Astrocyte (in vitro differentiated cells and primary cell): ENCODE data around the gene ADAMTS3. TPM values are rescaled to one million over a fixed set of nuclear protein-coding genes. Genes with fewer than 3 reads are reported as not detected.

ENCODE experiments used
- DNase-seq: peaks from one replicate; pipeline ENCODE4 v3.0.0-alpha.2; 2010; ENCODE audit warnings: low read depth
- FAIRE-seq: peaks from 2 replicates; lab custom pipeline; 2011; peaks lifted over from hg19 to GRCh38; lab: Jason Lieb, UNC
- H2AFZ ChIP-seq: 2 replicates; pipeline ENCODE4 v1.6.0; 2012; ENCODE audit warnings: low read depth, low read length, inconsistent platforms
- H3K27ac ChIP-seq: 2 replicates; pipeline ENCODE4 v1.5.1; 2011; ENCODE audit warnings: low read depth, low read length, inconsistent platforms
- H3K27me3 ChIP-seq: 2 replicates; pipeline ENCODE4 v1.6.0; 2011; ENCODE audit warnings: low read length, inconsistent platforms; ENCODE audit not compliant: insufficient read depth
- H3K36me3 ChIP-seq: 2 replicates; pipeline ENCODE4 v1.5.1; 2011; ENCODE audit warnings: low read length, inconsistent platforms; ENCODE audit not compliant: insufficient read depth
- H3K4me1 ChIP-seq: 2 replicates; pipeline ENCODE4 v1.5.1; 2011; ENCODE audit warnings: low read length, inconsistent platforms; ENCODE audit not compliant: insufficient read depth
- H3K4me2 ChIP-seq: 2 replicates; pipeline ENCODE4 v1.6.0; 2012; ENCODE audit warnings: low read length, inconsistent platforms
- H3K4me3 ChIP-seq: 2 replicates; pipeline ENCODE4 v1.5.1; 2011; ENCODE audit warnings: low read depth, mild to moderate bottlenecking, low read length, inconsistent platforms; ENCODE audit not compliant: insufficient read depth
- H3K79me2 ChIP-seq: 2 replicates; pipeline ENCODE4 v1.6.0; 2012; ENCODE audit warnings: mild to moderate bottlenecking, low read length, inconsistent platforms; ENCODE audit not compliant: insufficient read depth
- H3K9ac ChIP-seq: 2 replicates; pipeline ENCODE4 v1.6.0; 2012; ENCODE audit warnings: mild to moderate bottlenecking, low read length, inconsistent platforms
- H3K9me3 ChIP-seq: 2 replicates; pipeline ENCODE4 v1.5.1; 2012; ENCODE audit warnings: low read depth, mild to moderate bottlenecking, low read length, inconsistent platforms; ENCODE audit not compliant: insufficient read depth
- H4K20me1 ChIP-seq: 2 replicates; pipeline ENCODE4 v1.6.0; 2012; ENCODE audit warnings: low read length, inconsistent platforms; ENCODE audit not compliant: insufficient read depth
- H3K27ac Mint-ChIP-seq: one replicate; pipeline ENCODE4 v1.8.0; 2021; ENCODE audit warnings: mild to moderate bottlenecking, mixed read lengths; ENCODE audit not compliant: unreplicated experiment
- H3K27me3 Mint-ChIP-seq: one replicate; pipeline ENCODE4 v1.8.0; 2021; ENCODE audit warnings: low read depth, mixed read lengths; ENCODE audit not compliant: unreplicated experiment
- H3K36me3 Mint-ChIP-seq: one replicate; pipeline ENCODE4 v1.8.0; 2021; ENCODE audit warnings: low read depth, mixed read lengths; ENCODE audit not compliant: unreplicated experiment
- H3K4me1 Mint-ChIP-seq: one replicate; pipeline ENCODE4 v1.8.0; 2021; ENCODE audit warnings: low read depth, mixed read lengths; ENCODE audit not compliant: unreplicated experiment
- H3K4me3 Mint-ChIP-seq: one replicate; pipeline ENCODE4 v1.8.0; 2021; ENCODE audit warnings: mild to moderate bottlenecking, moderate library complexity, mixed read lengths; ENCODE audit not compliant: unreplicated experiment
- H3K9me3 Mint-ChIP-seq: one replicate; pipeline ENCODE4 v1.8.0; 2021; ENCODE audit warnings: mild to moderate bottlenecking, mixed read lengths; ENCODE audit not compliant: unreplicated experiment
- EZH2 ChIP-seq: IDR thresholded peaks from 2 replicates; pipeline ENCODE4 v1.6.1; 2012; ENCODE audit warnings: mild to moderate bottlenecking, low read length, inconsistent platforms; ENCODE audit not compliant: insufficient read depth
- total RNA-seq: library from RNA; stranded (reverse); gene quantifications from 2 replicates; pipeline ENCODE4 v1.2.1, GENCODE V29; 2021
- TF ChIP-seq, protein P1 (sequence below): IDR thresholded peaks from 2 replicates; pipeline ENCODE4 v1.5.1; 2011; ENCODE audit warnings: low read depth, mild to moderate bottlenecking, inconsistent platforms, low read length, moderate library complexity; ENCODE audit not compliant: insufficient read depth

Gene ADAMTS3
- total RNA-seq, 1 donor from 2014 or later, result 4.2 TPM

GRCh38 chr4:72274251-72274650, 294.8 kb downstream of the ADAMTS3 start:
- H3K27me3 Mint-ChIP-seq, result no peaks in the 10 kb centered on the region

GRCh38 chr4:72255269-72255668, 313.8 kb downstream of the ADAMTS3 start:
- Histone ChIP-seq H3K4me2 (no peak overlapping the region), H3K9ac (no peak overlapping the region), H3K27ac (no peak overlapping the region), H3K4me1 (no peaks in the 10 kb centered on the region), H3K4me3 (no peak overlapping the region), H2AFZ (no peak overlapping the region), H3K9me3 (no peaks in the 10 kb centered on the region), H3K79me2 (no peaks in the 10 kb centered on the region), H4K20me1 (no peaks in the 10 kb centered on the region), H3K27me3 (no peaks in the 10 kb centered on the region), H3K36me3 (no peaks in the 10 kb centered on the region)
- no peaks in the 10 kb centered on the region for H3K4me1 Mint-ChIP-seq
- no peaks in the 10 kb centered on the region for H3K27me3 Mint-ChIP-seq
- H3K4me3 Mint-ChIP-seq, result no peak overlapping the region
- DNase-seq, result no peak
- no peak for TF ChIP-seq EZH2
- TF ChIP-seq, protein P1, sequence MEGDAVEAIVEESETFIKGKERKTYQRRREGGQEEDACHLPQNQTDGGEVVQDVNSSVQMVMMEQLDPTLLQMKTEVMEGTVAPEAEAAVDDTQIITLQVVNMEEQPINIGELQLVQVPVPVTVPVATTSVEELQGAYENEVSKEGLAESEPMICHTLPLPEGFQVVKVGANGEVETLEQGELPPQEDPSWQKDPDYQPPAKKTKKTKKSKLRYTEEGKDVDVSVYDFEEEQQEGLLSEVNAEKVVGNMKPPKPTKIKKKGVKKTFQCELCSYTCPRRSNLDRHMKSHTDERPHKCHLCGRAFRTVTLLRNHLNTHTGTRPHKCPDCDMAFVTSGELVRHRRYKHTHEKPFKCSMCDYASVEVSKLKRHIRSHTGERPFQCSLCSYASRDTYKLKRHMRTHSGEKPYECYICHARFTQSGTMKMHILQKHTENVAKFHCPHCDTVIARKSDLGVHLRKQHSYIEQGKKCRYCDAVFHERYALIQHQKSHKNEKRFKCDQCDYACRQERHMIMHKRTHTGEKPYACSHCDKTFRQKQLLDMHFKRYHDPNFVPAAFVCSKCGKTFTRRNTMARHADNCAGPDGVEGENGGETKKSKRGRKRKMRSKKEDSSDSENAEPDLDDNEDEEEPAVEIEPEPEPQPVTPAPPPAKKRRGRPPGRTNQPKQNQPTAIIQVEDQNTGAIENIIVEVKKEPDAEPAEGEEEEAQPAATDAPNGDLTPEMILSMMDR, result no peak
- no peak for FAIRE-seq
- H3K9me3 Mint-ChIP-seq, result peaks cover 6% of the 10 kb centered on the region
- no peak overlapping the region for H3K27ac Mint-ChIP-seq
- H3K36me3 Mint-ChIP-seq, result peaks cover 4% of the 10 kb centered on the region

More at GRCh38 chr4:72274251-72274650, 294.8 kb downstream of the ADAMTS3 start:
- no peaks in the 10 kb centered on the region for H3K36me3 ChIP-seq
- no peaks in the 10 kb centered on the region for H3K79me2 ChIP-seq
- FAIRE-seq, result no peak
- no peak overlapping the region for H3K27ac Mint-ChIP-seq
- TF ChIP-seq, protein P1, result no peak
- TF ChIP-seq EZH2, result no peak
- DNase-seq, result no peak
- H3K36me3 Mint-ChIP-seq, result no peaks in the 10 kb centered on the region
- no peaks in the 10 kb centered on the region for H3K4me1 ChIP-seq
- H3K9ac ChIP-seq, result no peak overlapping the region
- no peaks in the 10 kb centered on the region for H3K27me3 ChIP-seq
- peaks cover 6% of the 10 kb centered on the region for H3K9me3 Mint-ChIP-seq
- peaks cover 1% of the 10 kb centered on the region for H3K4me1 Mint-ChIP-seq
- no peak overlapping the region for H3K4me2 ChIP-seq
- H2AFZ ChIP-seq, result no peak overlapping the region
- H3K9me3 ChIP-seq, result no peaks in the 10 kb centered on the region
- no peak overlapping the region for H3K4me3 Mint-ChIP-seq
- H3K4me3 ChIP-seq, result no peak overlapping the region
- H4K20me1 ChIP-seq, result no peaks in the 10 kb centered on the region
- no peak overlapping the region for H3K27ac ChIP-seq

- H3K27me3 Mint-ChIP-seq, result no peaks in the 10 kb centered on the region
- H3K4me1 ChIP-seq, result no peaks in the 10 kb centered on the region
- DNase-seq, result no peak
- H2AFZ ChIP-seq, result no peak overlapping the region
- no peak overlapping the region for H3K4me3 ChIP-seq
- no peak for TF ChIP-seq EZH2
- TF ChIP-seq, protein P1, result no peak
- H3K9ac ChIP-seq, result no peak overlapping the region
- no peaks in the 10 kb centered on the region for H3K9me3 Mint-ChIP-seq
- H3K79me2 ChIP-seq, result no peaks in the 10 kb centered on the region
- H3K27ac ChIP-seq, result no peak overlapping the region
- no peaks in the 10 kb centered on the region for H3K27me3 ChIP-seq
- no peaks in the 10 kb centered on the region for H3K9me3 ChIP-seq
- no peak for FAIRE-seq
- no peaks in the 10 kb centered on the region for H3K36me3 Mint-ChIP-seq
- H3K4me2 ChIP-seq, result no peak overlapping the region
- no peaks in the 10 kb centered on the region for H3K36me3 ChIP-seq
- H3K4me3 Mint-ChIP-seq, result no peak overlapping the region
- no peaks in the 10 kb centered on the region for H4K20me1 ChIP-seq
- no peaks in the 10 kb centered on the region for H3K4me1 Mint-ChIP-seq
- no peak overlapping the region for H3K27ac Mint-ChIP-seq
Measured at GRCh38 chr4:72243641-72244040, 325.4 kb downstream of the ADAMTS3 start.
